HG02884 (cell line): ENCODE results near the gene SLC25A21.
"Not testable (repeated sequence)": the region's sequence is repeated elsewhere in the genome, so short reads cannot be mapped to it uniquely, and the experiment has no call there.

Source experiments
- ATAC-seq: cut with Tn5 transposase; IDR thresholded peaks from one replicate; pipeline ENCODE4 v1.9.1; 2021; ENCODE audit warnings: mild to moderate bottlenecking, moderate library complexity; ENCODE audit not compliant: unreplicated experiment

SLC25A21 gene

DNA sequence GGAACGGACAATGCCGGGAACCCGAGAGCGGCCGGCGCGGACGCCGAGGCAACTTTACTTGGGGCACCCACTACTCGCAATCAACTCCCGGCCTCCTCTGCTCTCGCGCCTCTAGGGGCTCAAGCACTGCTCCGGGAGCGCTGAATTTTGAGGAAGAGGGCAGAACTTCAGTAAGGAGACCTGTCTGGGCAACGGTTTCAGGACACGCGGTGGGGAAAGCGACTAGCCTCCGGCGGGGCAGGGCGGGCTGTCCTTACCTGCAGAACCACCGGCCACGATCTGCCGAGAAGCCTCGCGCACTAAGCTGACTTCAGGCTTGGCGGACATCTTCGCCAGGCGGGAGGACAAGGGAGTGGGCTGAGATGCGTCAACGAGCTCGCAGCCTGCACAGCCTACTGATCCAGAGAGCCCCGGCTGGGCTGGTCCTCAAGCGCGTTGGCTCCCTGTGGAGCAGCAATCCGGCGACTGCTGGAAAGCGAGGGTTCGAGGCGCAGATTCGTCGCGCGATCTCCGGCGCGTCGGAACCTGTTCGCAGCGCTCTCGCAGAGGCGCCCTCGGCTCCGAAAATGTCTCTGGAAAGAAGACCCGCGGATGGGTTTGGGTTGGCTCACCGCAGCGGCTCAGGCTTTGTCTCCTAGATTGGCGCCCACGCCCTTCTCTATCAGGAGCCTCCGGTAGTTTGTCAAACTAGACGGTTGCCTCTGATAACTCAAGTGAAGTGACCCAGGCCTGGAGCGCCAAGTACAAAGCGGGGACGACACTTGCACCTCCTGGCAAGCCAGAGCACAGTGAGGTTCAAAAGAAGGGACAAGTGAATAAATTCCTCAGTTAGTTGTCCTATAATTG is at the start of gene SLC25A21:
Gene SLC25A21, minus strand, starts transcription at position 583 of the 846 bp plus-strand sequence.
- ATAC-seq: no peak

DNA sequence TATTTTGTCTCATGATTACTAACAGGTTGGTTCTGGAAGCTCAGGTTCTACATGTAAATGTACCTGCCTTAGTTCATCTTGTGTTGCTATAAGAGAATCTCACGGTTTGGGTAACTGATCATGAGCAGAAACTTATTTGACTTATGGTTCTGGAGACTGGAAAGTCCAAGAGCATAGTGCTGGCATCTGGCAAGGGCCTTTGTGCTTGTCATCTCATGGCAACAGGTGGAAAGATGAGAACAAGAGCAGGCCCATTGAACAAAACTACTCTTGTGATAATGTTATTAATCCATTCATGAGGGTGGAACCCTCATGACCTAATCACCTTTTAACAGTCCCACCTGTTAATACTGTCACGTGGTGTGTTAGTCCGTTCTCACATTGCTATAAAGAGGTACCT is 48.7 kb upstream of the SLC25A21 start:
- no peak for ATAC-seq

DNA sequence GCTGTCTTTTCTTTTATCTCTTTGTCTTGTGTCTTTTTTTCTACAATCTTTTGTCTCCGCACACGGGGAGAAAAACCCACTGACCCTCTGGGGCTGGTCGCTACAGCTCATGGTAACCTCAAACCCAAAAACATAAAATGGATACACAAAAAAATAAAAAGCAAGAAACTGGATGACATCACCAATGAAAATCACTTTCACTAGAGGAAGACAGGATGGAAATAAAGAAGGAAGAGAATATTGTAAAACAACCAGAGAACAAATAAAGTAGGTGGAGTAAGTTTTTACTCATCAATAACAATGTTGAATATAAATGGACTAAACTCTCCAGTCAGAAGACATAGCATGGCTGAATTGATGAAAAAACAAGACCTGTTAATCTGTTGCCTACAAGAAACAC is 42.9 kb upstream of the SLC25A21 start:
- no peak for ATAC-seq

DNA sequence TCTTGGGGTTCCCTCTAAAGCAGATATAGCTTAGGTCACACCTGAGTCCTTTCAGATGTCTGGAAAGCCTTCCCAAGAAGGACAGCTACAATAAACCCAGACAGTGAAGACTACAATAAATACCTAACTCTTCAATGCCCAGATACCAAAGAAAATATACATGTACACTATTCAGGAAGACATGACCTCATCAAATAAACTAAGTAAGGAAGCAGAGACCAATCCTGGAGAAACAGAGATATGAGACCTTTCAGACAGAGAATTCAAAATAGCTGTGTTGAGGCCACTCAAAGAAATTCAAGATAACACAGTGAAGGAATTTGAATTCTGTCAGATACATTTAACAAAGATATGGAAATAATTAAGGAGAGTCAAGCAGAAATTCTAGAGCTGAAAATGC is 40.6 kb upstream of the SLC25A21 start:
- no peak for ATAC-seq

DNA sequence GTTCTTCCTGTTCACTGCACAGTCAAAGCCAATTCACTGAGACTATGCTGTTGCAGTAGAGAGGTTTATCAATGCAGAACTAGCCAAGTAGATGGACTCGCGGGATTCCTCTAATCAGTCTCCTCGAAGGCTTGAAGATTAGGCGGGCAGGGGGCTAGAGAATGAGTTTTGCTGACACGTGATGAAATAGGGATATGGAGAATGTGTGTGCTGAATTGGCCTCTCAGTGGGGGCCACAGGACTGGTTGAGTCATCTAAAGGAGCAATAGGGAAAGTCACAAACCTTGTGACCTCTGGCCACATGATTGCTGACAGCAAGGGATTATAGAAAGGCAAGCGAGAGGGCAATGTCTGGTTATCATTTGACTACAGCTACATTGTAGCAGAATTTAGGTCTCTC is 38.0 kb upstream of the SLC25A21 start:
- ATAC-seq: no peak

DNA sequence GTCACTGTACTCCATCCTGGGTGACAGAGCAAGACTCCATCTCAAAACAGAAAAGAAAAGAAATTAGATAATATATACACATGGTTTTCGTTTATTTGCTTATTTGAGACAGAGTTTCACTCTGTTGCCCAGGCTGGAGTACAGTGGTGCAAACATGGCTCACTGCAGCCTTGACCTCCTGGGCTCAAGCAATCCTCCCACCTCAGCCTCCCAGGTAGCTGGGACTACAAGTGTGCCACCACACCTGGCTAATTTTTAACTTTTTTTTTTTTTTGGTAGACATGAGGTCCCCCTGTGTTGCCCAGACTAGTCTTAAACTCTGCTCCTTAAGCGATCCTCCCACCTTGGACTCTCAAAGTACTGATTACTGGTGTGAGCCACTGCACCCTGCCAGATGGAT is 37.2 kb upstream of the SLC25A21 start:
- ATAC-seq: not testable (repeated sequence)

DNA sequence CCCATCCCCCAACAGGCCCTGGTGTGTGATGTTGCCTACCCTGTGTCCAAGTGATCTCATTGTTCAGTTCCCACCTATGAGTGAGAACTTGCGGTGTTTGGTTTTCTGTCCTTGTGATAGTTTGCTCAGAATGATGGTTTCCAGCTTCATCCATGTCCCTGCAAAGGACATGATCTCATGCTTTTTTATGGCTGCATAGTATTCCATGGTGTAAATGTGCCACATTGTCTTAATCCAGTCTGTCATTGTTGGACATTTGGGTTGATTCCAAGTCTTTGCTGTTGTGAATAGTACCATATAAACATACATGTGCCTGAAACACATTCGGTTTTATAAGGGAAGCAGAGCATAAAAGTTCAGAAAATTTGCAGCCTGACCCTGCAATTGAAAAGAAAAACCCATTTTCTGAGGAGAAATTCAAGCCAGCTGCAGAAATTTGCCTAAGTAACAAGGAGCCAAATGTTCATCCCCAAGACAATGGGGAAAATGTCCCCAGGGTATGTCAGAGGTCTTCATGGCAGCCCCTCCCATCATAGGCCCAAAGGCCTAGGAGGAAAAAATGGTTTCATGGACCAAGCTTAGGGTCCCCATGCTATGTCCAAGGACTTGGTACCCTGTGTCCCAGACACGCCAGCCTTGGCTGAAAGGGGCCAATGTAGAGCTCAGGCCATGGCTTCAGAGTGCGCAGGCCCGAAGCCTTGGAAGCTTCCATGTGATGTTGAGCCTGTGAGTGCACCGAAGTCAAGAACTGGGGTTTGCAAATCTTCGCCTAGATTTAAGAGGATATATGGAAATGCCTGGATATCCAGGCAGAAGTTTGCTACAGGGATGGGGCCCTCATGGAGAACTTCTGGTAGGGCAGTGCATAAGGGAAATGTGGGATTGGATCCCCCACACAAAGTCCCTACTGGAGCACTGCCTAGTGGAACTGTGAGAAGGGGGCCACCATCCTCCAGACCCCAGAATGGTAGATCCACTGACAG is 33.5 kb upstream of the SLC25A21 start:
- not testable (repeated sequence) for ATAC-seq

DNA sequence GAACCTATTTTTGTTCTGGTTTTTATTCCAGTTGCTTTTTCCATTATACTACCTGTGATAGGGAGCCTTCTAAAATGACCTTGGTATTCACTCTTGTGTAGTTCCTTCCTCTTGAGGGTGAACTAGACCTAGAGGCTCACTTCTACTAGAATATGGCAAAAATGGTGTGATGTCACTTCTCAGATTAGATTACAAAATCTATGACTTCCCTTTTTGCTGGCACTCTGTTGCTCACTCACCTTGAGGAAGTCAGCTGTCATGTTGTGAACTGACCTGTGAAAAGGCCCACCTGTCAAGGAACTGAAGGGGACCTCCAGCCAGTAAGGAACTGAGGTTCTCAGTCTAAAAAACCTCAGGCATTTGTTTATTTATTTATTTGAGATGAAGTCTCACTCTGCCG is 31.0 kb upstream of the SLC25A21 start:
- ATAC-seq: no peak

DNA sequence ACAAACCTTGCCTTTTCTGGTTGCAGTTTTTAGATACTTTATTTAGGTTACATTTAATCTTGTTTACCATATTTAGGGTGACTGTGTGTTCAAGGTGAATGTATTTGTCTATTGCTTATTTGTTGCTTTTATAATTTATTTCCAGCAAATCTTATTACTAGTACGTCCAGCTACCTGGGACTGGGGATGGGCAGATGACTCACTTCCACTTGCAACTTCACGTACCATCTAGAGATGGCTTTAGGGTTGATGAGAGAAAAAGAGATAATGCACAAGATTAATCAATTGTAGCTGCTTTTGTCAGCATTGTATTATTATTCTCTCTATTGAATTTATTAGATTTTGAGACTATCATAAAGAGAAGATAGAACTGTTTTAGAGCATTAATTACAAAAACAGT is 30.4 kb upstream of the SLC25A21 start:
- no peak for ATAC-seq

DNA sequence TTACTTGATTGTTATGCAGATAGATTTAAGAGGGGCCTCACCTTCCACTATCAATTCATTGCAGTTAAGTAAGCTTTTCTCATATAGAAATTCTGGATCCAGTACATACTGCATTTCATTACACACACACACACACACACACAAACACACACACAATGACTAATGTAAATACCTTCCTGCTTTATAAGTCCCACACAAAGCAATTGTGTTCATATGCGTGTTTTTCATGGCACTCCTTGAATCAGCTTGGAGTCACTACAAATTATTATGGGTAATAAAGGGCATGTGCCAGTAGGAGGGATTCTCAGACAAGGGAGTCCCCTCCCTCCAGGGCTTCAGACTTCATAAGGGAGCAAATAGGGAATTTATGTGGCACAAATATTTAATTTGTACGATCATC is 29.9 kb upstream of the SLC25A21 start:
- ATAC-seq: no peak

DNA sequence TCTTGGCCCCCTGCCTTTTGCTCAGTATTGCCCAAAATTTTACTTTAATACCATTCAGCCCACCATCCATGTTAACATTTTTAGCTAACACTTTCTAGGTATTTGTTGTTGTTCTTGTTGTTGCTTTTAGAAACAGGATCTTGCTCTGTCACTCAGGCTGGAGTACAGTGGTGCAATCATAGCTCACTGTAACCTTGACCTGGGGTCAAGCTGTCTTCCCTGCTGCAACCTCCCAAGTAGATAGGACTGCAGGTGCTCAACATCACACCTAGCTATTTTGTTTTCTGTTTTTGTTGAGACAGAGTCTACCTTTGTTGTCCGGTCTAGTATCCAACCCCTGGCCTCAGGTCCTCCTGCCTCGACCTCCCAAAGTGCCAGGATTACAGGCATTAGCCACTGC is 29.3 kb upstream of the SLC25A21 start:
- ATAC-seq: no peak

DNA sequence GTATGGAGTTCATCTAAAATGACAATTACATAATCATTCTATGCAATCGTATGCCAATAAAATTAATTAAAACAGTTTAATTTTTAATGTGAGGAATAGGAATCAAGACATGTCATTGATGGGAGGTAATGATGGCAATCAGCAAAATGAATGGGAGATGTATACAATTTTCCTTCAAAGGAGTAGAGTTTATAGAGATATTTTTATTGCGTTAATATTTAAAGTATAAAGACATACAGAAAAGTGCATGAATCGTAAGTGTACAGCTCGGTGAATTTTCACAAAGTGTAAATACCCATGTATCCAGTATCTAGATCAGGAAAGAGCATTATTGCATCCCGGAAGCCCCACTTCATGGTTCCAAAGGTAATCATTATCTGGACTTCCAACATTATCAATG is 26.5 kb upstream of the SLC25A21 start:
- ATAC-seq: no peak

DNA sequence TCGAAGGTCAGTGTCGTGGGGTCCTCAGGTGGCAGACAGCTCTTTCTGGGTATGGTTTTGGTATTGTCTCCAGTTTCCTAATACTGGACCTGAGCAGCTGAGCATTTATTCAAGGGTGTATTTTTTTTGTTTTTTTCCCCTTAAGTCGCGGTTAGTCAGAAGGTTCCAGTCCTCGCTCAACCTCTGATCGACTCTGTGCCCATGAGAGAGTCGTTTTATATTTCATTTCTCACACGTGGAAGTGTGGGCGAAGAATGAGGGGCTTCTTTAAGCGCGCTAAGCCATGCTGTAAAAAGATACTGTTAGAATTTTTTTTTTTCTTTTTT is 25.8 kb upstream of the SLC25A21 start:
- ATAC-seq: no peak

DNA sequence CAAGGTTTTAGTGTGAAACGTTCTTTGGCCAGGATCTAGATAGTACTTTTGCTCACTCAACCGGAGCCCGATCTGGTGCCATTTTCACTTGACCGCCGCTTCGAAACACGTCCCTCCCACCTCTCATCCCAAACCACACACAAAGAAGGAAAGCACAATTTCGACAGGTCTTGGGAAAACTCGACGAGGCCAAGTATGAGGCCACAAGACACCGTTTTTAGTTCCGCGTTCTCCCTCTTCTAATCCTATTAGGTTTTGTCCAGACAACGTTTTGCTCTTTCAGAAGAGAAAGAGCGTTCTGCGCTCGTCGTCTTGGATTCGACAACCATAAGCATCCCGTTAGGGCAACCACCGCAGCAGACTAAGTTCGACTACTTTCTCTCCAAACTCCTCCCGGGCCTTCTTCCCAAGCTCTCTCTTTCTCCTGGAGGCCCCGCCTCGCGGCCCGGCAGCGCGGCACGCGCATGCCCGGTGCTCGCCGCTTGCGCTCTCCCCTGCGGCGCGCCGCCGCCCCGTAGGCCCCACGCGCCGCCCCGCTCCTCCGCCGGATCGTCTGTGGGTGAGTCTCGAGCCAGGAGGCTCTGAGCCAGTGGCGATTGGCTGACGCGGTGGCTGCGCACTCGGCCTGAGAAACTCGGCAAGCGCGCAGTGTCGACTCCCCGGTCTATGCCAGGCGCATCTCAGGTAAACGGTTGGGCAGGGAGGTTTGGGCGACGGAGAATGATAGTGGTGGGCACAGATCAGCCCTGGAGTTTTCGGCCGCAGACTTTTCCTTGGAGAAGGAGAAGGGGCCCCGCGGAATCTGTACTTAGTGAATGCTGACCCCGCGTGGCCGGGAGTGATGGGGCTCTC is 25.2 kb upstream of the SLC25A21 start, which contains the start of gene MIPOL1:
Gene MIPOL1, plus strand, starts transcription at position 517 of the 852 bp plus-strand sequence. CDS start 49,952 bp downstream, outside the sequence.
- ATAC-seq: no peak

DNA sequence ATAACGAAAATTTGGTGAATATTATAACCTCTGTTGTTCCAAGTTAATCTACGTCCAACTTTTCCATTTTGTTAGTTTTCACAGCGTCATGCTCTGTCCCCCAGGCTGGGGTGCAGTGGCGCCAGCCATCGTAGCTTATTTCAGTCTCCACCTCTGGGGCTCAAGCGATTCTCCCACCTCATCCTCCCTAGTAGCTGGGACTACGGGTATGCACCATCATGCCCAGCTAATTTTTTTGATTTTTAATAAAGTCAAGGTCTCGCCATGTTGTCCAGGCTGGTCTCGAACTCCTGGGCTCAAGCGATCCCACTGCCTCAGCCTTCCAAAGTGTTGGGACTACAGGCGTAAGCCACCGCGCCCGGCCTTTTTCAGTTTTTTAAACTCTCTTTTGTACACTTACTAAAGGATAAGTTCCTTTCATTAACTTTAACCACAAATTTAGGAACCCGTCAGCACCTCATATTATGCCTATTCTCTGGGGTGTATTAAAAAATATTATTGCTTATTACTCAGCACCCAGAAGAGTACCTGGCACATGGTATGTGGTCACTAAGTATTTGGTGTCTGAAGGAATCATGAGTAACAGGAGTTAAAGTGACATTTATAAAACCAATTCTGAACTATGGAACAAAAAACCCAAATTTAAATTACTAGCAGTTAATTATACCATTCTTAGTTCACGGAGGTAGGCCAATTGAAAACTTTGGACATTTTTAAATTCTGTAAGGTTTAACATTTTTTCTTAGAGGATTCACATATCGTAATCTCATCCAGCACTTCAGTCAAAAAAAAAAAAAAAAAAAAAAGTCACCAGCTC is 24.4 kb upstream of the SLC25A21 start:
- ATAC-seq: no peak

DNA sequence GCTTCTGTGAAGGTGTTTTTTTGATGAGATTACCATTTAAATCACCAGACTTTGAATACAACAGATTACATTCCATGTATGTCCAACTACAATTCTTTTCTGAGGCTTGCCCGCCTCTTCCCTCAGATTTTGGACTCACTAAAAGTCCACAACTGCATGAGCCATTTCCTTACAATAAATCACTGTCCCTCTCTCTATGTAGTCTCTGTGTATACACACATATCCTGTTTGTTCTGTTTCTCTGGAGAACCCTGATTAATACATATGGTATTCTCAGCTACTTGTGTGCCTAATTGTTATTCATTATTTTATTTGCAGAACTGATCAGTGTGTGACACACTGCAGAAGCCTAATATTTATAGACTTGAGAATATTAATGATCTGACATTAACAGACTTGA is 22.9 kb upstream of the SLC25A21 start:
- ATAC-seq: no peak

DNA sequence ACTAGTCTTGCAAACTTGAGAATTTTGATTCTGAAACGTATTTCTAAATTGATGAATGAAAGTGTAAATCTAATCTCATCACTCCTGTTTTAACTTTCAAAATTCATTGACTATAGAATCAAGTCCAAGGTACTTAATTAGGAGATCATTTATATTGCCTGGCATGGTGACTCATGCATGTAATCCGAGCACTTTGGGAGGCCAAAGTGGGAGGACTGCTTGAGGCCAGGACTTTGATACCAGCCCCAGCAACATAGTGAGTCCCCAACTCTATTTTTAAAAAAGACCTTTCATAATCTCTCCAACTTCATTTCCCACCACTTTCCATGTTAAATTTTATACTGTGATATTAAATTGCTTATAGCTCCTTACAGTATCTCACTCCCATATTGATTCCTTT is 22.3 kb upstream of the SLC25A21 start:
- no peak for ATAC-seq

DNA sequence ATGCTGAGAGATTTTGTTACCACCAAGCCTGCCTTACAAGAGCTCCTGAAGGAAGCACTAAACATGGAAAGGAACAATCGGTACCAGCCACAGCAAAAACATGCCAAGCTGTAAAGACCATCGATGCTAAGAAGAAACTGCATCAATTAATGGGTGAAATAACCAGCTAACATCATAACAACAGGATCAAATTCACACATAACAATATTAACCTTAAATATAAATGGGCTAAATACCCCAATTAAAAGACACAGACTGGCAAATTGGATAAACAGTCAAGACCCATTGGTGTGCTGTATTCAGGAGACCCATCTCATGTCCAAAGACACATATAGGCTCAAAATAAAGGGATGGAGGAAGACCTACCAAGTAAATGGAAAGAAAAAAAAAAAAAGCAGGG is 17.3 kb upstream of the SLC25A21 start:
- not testable (repeated sequence) for ATAC-seq

DNA sequence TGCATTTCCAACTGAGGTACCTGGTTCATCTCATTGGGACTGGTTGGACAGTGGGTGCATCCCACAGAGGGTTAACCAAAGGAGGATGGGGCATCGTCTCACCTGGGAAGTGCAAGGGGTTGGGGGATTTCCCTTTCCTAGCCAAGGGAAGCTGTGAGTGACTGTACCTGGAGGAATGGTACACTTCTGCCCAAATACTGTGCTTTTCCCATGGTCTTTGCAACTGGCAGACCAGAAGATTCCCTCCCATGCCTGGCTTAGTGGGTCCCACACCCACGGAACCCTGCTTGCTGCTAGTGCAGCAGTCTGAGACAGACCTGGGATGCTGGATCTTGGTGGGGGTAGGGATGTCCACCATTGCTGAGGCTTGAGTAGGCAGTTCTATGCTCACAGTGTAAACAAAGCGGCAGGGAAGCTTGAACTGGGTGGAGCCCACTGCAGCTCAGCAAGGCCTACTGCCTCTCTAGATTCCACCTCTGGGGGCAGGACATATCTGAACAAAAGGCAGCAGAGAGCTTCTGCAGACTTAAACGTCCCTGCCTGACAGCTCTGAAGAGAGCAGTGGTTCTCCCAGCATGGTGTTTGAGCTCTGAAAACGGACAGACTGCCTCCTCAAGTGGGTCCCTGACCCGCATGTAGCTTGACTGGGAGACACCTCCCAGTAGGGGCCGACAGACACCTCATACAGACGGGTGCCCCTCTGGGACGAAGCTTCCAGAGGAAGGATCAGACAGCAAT is 15.6 kb upstream of the SLC25A21 start:
- ATAC-seq: not testable (repeated sequence)
